RWPE2 (cell line): ENCODE measurements around the gene XIRP2.

ENCODE experiments used
- ATAC-seq: fragments of 200-7000 bp; cut with Tn5 transposase; 3 replicates; pipeline ENCODE4 v1.9.1; 2021; ENCODE audit warnings: low read depth
- DNase-seq: peaks from one replicate; pipeline ENCODE4 v3.0.0-alpha.2; 2020; ENCODE audit warnings: low spot score
- H3K27ac ChIP-seq: fragments of 450-650 bp; 2 replicates; pipeline ENCODE4 v1.5.1; 2017; ENCODE audit warnings: mild to moderate bottlenecking; ENCODE audit not compliant: poor library complexity, severe bottlenecking
- H3K27me3 ChIP-seq: fragments of 250-450 bp; sonication (Bioruptor Pico); 2 replicates; pipeline ENCODE4 v1.5.1; 2021; ENCODE audit warnings: mild to moderate bottlenecking, moderate library complexity; ENCODE audit not compliant: insufficient read depth, poor library complexity, severe bottlenecking
- H3K36me3 ChIP-seq: fragments of 250-450 bp; sonication (Bioruptor Pico); 2 replicates; pipeline ENCODE4 v1.5.1; 2020; ENCODE audit warnings: low read depth, mild to moderate bottlenecking, moderate library complexity
- H3K4me1 ChIP-seq: fragments of 250-450 bp; sonication (Bioruptor Pico); 2 replicates; pipeline ENCODE4 v1.5.1; 2021; ENCODE audit warnings: mild to moderate bottlenecking, moderate library complexity; ENCODE audit not compliant: insufficient read depth, poor library complexity, severe bottlenecking
- H3K4me3 ChIP-seq: fragments of 250-450 bp; sonication (Bioruptor Pico); 2 replicates; pipeline ENCODE4 v1.5.1; 2021; ENCODE audit warnings: mild to moderate bottlenecking, moderate library complexity; ENCODE audit not compliant: severe bottlenecking
- H3K9me3 ChIP-seq: fragments of 250-450 bp; sonication (Bioruptor Pico); 2 replicates; pipeline ENCODE4 v1.5.1; 2021; ENCODE audit warnings: mild to moderate bottlenecking, moderate library complexity; ENCODE audit not compliant: severe bottlenecking
- CTCF ChIP-seq: fragments of 450-650 bp; IDR thresholded peaks from one replicate; pipeline ENCODE4 v1.5.1; 2017; ENCODE audit warnings: mild to moderate bottlenecking, moderate library complexity; ENCODE audit not compliant: poor library complexity, severe bottlenecking

Gene XIRP2

DNA sequence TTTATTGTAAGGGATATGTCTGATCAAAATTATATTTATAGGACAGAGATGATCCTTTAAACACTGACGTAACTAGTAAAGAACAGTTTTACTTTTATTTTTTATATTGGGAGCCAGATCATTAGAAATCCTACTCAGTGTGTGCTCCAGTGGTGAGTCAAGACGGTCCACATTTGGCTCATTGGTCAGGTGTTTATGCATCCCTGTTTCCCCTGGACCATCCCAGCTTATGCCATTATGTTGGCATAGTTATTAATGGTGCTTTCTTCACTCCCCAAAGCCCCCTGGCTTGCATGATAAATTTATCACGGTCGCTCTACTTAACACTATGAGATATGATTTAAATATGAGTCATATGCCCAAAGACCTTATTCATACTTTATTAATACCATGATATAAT, 293.4 kb downstream of the XIRP2 start:
- Histone ChIP-seq H3K27me3 (no peaks in the 10 kb centered on the region), H3K36me3 (no peaks in the 10 kb centered on the region), H3K4me3 (no peak overlapping the region), H3K27ac (peak overlapping the region; percentile 41), H3K4me1 (peaks cover 41% of the 10 kb centered on the region), H3K9me3 (no peaks in the 10 kb centered on the region)
- ATAC-seq: peak; percentile 40; the same call in 2 of the 3 replicates
- TF ChIP-seq CTCF: no peak
- DNase-seq: no peak

DNA sequence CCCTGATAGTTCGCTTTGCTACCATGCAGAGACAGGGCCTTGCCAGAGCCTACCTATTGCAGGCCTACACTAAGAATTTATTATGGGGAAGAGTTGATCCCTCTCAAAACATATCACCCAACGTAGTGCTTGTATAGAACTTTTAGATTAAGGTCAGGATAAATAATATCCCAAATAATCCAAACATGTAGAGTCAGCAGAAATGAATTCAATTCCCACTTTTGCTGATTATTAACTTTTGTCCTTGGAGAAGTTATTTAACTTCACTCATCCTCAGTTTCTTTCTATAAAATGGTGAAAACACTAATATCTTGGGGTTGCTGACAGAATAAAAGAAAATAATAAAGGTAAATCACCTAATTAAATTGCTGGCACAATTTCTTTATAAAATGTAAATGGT, 294.1 kb downstream of the XIRP2 start:
- no peak for TF ChIP-seq CTCF
- Histone ChIP-seq H3K4me1 (peaks cover 34% of the 10 kb centered on the region), H3K36me3 (no peaks in the 10 kb centered on the region), H3K27ac (peak overlapping the region; percentile 41), H3K27me3 (no peaks in the 10 kb centered on the region), H3K9me3 (no peaks in the 10 kb centered on the region), H3K4me3 (no peak overlapping the region)
- DNase-seq: no peak
- ATAC-seq: no peak

- peaks cover 25% of the 10 kb centered on the region for H3K4me1 ChIP-seq
- TF ChIP-seq CTCF: no peak
- no peak overlapping the region for H3K4me3 ChIP-seq
- DNase-seq: no peak
- H3K36me3 ChIP-seq: no peaks in the 10 kb centered on the region
- no peaks in the 10 kb centered on the region for H3K27me3 ChIP-seq
- no peak for ATAC-seq
- no peaks in the 10 kb centered on the region for H3K9me3 ChIP-seq
- no peak overlapping the region for H3K27ac ChIP-seq
Measured at GRCh38 chr2:167183931-167184330, 295.7 kb downstream of the XIRP2 start.

DNA sequence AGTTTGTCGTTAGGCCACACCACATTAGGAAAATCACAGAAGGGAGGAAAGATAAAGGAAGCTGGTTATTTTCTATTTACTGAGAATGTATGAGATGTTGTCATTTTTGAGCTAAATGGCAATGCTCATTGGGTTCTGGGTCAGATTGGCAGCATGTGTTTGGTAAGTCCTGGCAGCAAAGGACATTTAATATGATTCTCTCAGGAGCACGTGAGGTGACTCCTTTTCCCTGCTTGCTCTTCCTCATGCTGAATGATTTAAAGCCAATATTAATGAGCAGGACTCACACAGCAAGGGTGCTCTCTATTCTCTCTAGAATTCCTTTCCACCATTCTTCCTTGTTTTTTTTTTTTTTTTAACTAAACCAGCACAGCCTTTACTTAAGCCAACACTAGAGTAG, 298.2 kb downstream of the XIRP2 start:
- H3K36me3 ChIP-seq: no peaks in the 10 kb centered on the region
- no peak overlapping the region for H3K4me3 ChIP-seq
- no peak for TF ChIP-seq CTCF
- ATAC-seq (no peak), DNase-seq (no peak)
- H3K27me3 ChIP-seq: no peaks in the 10 kb centered on the region
- H3K27ac ChIP-seq: no peak overlapping the region
- peaks cover 17% of the 10 kb centered on the region for H3K4me1 ChIP-seq
- H3K9me3 ChIP-seq: no peaks in the 10 kb centered on the region

DNA sequence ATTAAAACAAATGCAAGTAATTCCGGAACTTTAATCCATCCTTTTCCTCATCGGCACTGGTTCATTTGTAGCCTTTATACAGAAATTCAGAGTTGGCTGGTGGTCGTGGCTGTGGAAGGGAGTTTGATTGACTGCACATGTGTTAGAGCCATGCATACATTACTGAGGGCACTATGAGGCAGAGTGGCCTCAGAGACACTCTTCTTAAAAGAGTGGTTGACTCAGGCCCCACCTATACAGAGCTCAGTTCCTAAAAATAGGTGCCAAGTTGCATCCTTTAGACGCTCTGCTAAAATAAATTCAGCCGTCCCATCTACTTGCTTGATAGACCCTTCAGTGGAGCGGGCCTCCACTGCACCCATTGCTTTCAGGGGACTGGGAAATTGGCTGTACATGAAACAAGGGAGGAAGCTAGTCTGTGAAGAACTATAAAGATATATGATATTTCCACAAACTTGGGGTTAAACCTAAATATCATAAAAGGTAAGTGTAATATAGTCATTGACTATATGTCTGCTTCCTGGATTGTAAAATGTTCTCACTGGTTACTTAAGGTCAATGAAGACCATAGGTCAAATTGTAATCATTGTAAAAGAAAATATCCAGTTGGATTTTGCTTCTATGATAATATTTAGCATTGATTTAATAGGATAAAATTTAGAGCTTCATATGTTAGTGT, 298.9 kb downstream of the XIRP2 start:
- no peak for ATAC-seq

More for the DNA sequence above, 298.9 kb downstream of the XIRP2 start:
- TF ChIP-seq CTCF: no peak
- DNase-seq: no peak
- H3K4me3 ChIP-seq: no peak overlapping the region
- no peaks in the 10 kb centered on the region for H3K9me3 ChIP-seq
- H3K27ac ChIP-seq: no peak overlapping the region
- peaks cover 10% of the 10 kb centered on the region for H3K4me1 ChIP-seq
- H3K27me3 ChIP-seq: no peaks in the 10 kb centered on the region
- no peaks in the 10 kb centered on the region for H3K36me3 ChIP-seq
